GM19328 (cell line): ENCODE data around the gene CHST9.
"Not testable (repeated sequence)": the region's sequence is repeated elsewhere in the genome, so short reads cannot be mapped to it uniquely, and the experiment has no call there.

Experiments used
- ATAC-seq: cut with Tn5 transposase; IDR thresholded peaks from one replicate; pipeline ENCODE4 v1.9.1; 2021; ENCODE audit warnings: mild to moderate bottlenecking, moderate library complexity; ENCODE audit not compliant: unreplicated experiment

The CHST9 gene, protein sequence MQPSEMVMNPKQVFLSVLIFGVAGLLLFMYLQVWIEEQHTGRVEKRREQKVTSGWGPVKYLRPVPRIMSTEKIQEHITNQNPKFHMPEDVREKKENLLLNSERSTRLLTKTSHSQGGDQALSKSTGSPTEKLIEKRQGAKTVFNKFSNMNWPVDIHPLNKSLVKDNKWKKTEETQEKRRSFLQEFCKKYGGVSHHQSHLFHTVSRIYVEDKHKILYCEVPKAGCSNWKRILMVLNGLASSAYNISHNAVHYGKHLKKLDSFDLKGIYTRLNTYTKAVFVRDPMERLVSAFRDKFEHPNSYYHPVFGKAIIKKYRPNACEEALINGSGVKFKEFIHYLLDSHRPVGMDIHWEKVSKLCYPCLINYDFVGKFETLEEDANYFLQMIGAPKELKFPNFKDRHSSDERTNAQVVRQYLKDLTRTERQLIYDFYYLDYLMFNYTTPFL

GRCh38 chr18:27185025-27185763, at the start of gene CHST9:
Gene CHST9 (minus strand): TSS chr18:27185308. CDS start chr18:27142809, 42,499 bp downstream.
- no peak for ATAC-seq

- not testable (repeated sequence) for ATAC-seq
Observed at GRCh38 chr18:27232355-27232754, 47.2 kb upstream of the CHST9 start.

DNA sequence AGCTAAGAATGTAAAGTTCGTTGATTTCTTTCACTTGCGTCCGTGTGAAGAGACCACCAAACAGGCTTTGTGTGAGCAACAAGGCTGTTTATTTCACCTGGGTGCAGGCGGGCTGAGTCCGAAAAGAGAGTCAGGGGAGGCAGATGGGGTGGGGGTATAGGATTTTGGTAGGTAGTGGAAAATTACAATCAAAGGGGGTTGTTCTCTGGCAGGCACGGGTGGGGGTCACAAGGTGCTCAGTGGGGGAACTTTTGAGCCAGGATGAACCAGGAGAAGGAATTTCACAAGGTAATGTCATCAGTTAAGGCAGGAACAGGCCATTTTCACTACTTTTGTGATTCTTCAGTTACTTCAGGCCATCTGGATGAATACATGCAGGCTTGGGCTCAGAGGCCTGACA, 46.6 kb upstream of the CHST9 start:
- not testable (repeated sequence) for ATAC-seq

- not testable (repeated sequence) for ATAC-seq
Observed at GRCh38 chr18:27231221-27231620, 46.1 kb upstream of the CHST9 start.

- ATAC-seq: no peak
Observed at GRCh38 chr18:27227721-27228120, 42.6 kb upstream of the CHST9 start.

GRCh38 chr18:27226556-27227075, 41.5 kb upstream of the CHST9 start:
- ATAC-seq: no peak

GRCh38 chr18:27225947-27226481, 40.9 kb upstream of the CHST9 start:
- ATAC-seq: no peak

GRCh38 chr18:27223526-27224291, 38.6 kb upstream of the CHST9 start:
- ATAC-seq: no peak

DNA sequence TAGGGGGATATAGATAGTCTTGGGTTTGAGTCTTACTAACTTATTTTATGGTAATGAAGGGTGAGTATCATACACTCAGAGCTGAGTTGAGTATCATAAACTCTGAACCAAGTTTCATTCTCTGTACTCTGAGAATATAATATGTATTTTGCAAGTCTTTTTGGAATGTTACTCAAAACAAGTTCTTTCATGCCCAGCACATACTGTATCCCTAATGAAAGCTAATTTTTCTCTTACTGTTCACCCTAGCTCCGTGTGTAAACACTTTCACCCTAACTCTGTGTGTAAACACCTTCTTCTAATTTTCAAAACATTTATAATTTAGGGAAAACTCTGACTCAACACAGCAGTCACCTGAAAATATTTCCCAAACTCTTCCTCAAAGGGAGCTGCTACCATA, 29.7 kb upstream of the CHST9 start:
- ATAC-seq: no peak

DNA sequence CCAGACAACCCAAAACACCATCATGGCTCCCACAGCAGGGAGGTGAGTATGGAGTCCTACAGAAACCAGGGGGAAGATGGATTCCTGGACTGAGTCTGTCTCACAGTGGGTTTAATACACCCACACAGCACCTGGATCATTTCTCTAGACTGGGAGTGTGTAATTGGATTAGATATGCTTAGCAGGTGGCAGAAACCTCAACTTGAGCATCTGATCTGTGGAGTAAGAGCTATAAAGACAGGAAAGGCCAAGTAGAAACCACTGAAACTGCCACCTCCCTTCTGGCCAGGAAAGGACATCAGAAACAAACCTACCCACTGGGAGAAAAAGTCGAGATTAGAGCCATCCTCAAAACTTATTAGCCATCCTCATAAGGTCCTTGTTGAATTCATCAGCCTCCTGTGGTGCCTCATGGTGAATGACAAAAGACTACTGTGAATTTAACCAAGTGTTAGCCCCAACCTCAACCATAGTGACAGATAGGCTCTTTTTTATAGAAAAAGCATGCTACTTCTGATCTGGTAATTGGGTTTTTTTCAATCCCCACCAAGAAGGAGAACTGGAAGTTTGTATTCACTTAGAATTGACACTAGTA, 28.1 kb upstream of the CHST9 start:
- no peak for ATAC-seq

DNA sequence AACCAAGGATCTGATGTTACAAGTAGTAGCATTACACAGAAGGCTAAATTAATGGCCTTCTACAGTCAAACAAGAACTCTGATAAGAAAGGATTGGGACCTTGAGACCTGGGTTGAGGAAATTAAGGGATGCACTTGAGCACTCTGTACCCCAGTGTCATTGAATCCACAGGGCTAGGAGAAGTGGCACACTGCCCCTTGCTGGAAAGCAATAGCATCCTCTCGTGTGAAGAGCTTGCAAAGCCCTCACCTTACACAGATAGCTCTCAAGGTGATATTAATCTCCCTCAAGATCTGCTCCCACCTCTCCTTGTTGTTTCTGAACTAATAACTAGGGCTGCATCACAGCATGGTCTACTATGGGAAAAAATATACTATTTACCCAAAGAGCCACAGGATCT, 26.5 kb upstream of the CHST9 start:
- ATAC-seq: no peak

- ATAC-seq: no peak
Observed at GRCh38 chr18:27206411-27206810, 21.3 kb upstream of the CHST9 start.

DNA sequence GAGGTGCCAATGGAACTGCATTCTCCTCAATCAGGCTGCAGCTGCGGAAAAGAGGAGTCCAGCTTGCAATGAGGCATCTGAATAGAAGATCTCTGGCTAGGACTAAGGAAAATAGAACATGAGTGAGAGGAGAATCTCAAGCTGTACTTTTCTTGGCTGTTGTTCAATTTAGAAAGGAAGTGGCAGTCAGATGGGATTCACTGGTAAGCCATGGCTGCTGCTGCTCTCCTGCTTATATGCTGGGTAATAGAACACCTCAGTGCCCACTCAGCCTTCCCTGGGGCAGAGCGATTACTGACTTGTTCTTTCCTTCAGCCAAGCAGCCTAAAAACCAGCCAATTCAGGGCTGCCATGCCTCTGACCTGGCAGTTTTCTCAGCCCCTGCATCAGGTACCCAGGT, 17.6 kb upstream of the CHST9 start:
- no peak for ATAC-seq

DNA sequence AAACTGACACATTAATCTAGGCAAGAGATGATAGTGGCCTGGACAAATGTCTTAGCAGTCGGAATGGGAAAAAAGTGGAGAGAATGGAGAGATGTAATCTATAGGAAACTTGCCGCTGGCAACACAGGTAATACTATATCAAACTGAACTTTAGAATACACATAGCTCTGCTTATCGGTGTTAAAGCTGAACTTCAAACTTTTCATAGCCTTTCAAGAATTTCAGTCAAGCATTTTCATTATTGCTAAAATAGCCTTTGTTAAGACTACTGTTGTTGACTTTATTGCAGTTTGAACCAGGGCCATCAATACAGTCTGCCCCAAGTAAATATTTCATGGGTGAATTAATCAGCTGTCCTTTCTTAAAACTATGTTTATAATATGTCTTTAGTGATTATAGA, 12.9 kb upstream of the CHST9 start:
- ATAC-seq: no peak

- no peak for ATAC-seq
Observed at GRCh38 chr18:27188309-27188708, 3.2 kb upstream of the CHST9 start.

GRCh38 chr18:27185897-27186296, 789 bp upstream of the CHST9 start:
- ATAC-seq: no peak

DNA sequence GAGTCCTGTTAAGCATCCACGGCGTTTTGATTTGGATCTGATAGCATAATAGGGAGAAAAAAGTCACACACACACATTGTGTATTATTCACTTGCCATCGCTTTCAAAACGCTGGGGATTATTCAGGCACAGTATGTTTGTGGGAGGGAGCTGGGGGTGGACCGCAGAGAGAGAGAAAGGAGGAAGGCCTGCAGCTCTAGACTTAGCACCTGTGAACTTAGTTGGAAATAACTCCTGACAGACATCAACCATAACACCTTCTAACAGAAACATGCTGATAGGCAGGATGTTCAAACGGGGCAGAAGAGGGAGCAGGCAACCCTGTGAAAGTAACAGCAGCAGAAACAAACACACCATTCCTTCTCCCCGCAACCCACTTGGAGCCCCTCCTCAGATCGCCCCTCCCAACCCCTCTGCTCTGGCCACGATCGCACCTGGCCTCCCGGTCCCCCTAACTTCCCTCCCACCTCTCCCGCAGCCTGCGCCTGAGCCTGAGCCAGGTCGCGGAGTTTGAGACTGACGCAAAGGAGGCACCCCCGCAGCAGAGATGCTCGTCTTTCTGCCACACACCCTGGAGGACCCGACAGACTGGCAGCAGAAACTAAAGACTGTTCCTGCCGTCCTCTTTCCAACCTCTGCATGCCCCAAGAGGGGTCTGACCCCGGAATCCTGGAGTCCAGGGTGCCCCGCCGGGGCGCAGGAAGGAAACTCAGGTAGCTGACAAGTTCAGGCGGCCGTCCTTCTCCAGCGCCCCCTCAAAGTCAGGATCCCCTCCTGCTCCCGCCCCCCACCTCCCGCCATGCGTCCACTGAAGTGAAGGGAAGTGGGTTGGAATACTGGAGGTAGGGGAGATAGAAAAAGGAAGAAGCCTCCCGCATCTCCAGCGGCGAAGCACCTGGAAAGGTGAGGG, 738 bp downstream of the CHST9 start:
- ATAC-seq: no peak

DNA sequence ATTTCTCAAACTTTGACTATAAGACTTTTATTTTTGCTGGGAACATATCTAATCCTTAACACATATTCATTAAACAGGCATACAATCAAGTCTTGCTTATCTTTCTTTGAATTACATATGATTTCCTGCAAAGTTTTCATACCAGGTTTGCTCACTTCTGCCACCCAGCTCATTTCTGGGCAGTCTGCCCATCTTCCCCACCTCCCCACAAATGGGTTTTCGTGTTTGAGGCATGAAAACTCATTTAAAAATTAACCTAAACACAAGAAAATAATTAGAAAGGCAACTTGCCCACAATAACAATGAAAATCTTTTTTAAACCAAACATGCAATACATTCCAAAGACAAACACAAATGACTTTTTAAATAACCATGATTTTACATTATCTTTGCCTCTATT, 3.4 kb downstream of the CHST9 start:
- no peak for ATAC-seq

GRCh38 chr18:27178424-27178823, 6.7 kb downstream of the CHST9 start:
- ATAC-seq: no peak
